Keratinocyte (primary cell): ENCODE results near the gene RAD9B.

Experiments used
- CTCF ChIP-seq, 3 experiments: IDR thresholded peaks in 1 of 3; conservative IDR thresholded peaks in 1 of 3; optimal IDR thresholded peaks in 1 of 3; 2 replicates in 2 of 3; 3 replicates in 1 of 3; pipeline versions ENCODE3 to v1.5.1; 2011; ENCODE audit warnings: low read length in 3 of 3, mild to moderate bottlenecking in 3 of 3, moderate library complexity in 2 of 3, control low read depth in 1 of 3, inconsistent platforms in 1 of 3; ENCODE audit not compliant: insufficient read depth in 2 of 3; ENCODE audit errors: extremely low read depth in 1 of 3
- EZH2 ChIP-seq: IDR thresholded peaks from one replicate; pipeline ENCODE4 v1.6.1; 2012; ENCODE audit warnings: inconsistent platforms, mild to moderate bottlenecking, low read length, moderate library complexity

- TF ChIP-seq CTCF (optimal IDR thresholded peaks at IDR 0.05 in 1 of 3, IDR thresholded peaks at IDR 0.05 in 1 of 3, conservative IDR thresholded peaks at IDR 0.05 in 1 of 3; ENCODE audit: extremely low read depth in 1 of 3, insufficient read depth in 2 of 3, low read length in 3 of 3) (no peak), EZH2 (no peak)
Measured at GRCh38 chr12:110467847-110468213, 34.3 kb upstream of the RAD9B start.
